MM.1S (cell line): ENCODE measurements around the gene ARMC2.
"Not testable (repeated sequence)": the region's sequence is repeated elsewhere in the genome, so short reads cannot be mapped to it uniquely, and the experiment has no call there.

ENCODE experiments used
- DNase-seq: peaks from one replicate; pipeline ENCODE4 v3.0.0-alpha.2; 2015
- H2AFZ ChIP-seq: fragments of 300-600 bp; sonication (generic); 2 replicates; pipeline ENCODE4 v1.6.0; 2016; ENCODE audit warnings: antibody characterized with exemption, low read length
- H3F3A ChIP-seq: fragments of 300-600 bp; sonication (generic); 2 replicates; pipeline ENCODE4 v1.6.1; 2016; ENCODE audit warnings: mild to moderate bottlenecking, antibody characterized with exemption, low read length, moderate library complexity, mixed read lengths; ENCODE audit not compliant: insufficient read depth
- H3K27ac ChIP-seq: fragments of 300-600 bp; sonication (generic); 2 replicates; pipeline ENCODE4 v1.5.1; 2016; ENCODE audit warnings: mild to moderate bottlenecking, low read length
- H3K27me3 ChIP-seq: fragments of 300-600 bp; sonication (generic); replicated peaks from 2 replicates; pipeline ENCODE4 v1.6.0; 2016; ENCODE audit warnings: low read length; ENCODE audit not compliant: insufficient read depth
- H3K36me3 ChIP-seq: fragments of 300-600 bp; sonication (generic); replicated peaks from 2 replicates; pipeline ENCODE4 v1.6.1; 2016; ENCODE audit warnings: mild to moderate bottlenecking, low read length, mixed read lengths; ENCODE audit not compliant: insufficient read depth
- H3K4me1 ChIP-seq: fragments of 300-600 bp; sonication (generic); 2 replicates; pipeline ENCODE4 v1.6.1; 2016; ENCODE audit warnings: low read length, mixed read lengths
- H3K4me2 ChIP-seq: fragments of 300-600 bp; sonication (generic); 2 replicates; pipeline ENCODE4 v1.6.0; 2016; ENCODE audit warnings: low read depth, low read length
- H3K4me3 ChIP-seq: fragments of 300-600 bp; sonication (generic); 2 replicates; pipeline ENCODE4 v1.5.1; 2016; ENCODE audit warnings: low read length, mixed read lengths
- H3K79me2 ChIP-seq: fragments of 300-600 bp; sonication (generic); 2 replicates; pipeline ENCODE4 v1.6.1; 2016; ENCODE audit warnings: mixed run types, low read length, mixed read lengths
- H3K9ac ChIP-seq: fragments of 300-600 bp; sonication (generic); 2 replicates; pipeline ENCODE4 v1.6.1; 2016; ENCODE audit warnings: low read length, mixed read lengths
- H3K9me2 ChIP-seq: fragments of 300-600 bp; sonication (generic); replicated peaks from 2 replicates; pipeline ENCODE4 v1.6.1; 2016; ENCODE audit warnings: mild to moderate bottlenecking, low read length, mixed read lengths; ENCODE audit not compliant: insufficient read depth
- H3K9me3 ChIP-seq: fragments of 300-600 bp; sonication (generic); replicated peaks from 2 replicates; pipeline ENCODE4 v1.6.1; 2016; ENCODE audit warnings: mild to moderate bottlenecking, low read length, mixed read lengths; ENCODE audit not compliant: insufficient read depth
- H4K20me1 ChIP-seq: fragments of 300-600 bp; sonication (generic); 2 replicates; pipeline ENCODE4 v1.6.1; 2016; ENCODE audit warnings: mild to moderate bottlenecking, low read length, moderate library complexity, mixed read lengths; ENCODE audit not compliant: insufficient read depth
- EZH2 ChIP-seq: fragments of 300-600 bp; sonication (generic); optimal IDR thresholded peaks from 2 replicates; pipeline ENCODE3; 2017; ENCODE audit warnings: low read depth, mild to moderate bottlenecking, antibody characterized with exemption, low read length, mixed read lengths
- EZH2phosphoT487 ChIP-seq: fragments of 300-600 bp; sonication (generic); IDR thresholded peaks from 2 replicates; pipeline ENCODE4 v1.6.1; 2018; ENCODE audit warnings: antibody characterized with exemption, low read length
- TF ChIP-seq, protein P1 (sequence below): fragments of 300-600 bp; sonication (generic); IDR thresholded peaks from 2 replicates; pipeline ENCODE4 v1.5.1; 2016; ENCODE audit warnings: antibody characterized with exemption, low read length, mixed read lengths

ARMC2 gene

DNA sequence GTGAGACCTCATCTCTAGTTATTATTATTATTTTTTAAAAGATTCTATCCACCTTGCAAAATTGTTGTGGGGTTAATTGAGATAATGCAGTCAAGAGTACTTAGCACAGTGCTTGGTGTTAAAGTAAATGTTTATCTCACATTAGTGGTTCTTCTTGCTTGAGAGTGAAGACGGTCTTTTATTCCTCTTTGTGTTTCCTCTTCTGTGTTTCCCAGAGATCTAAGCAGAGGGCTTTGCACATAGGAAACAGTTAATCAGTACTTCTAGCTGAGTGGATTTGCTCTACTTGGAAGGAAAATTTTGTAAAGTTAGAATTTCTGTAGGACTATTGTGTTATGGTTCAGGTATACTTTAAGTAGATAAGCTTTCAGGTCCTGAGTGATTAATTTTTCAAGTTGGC is 3.5 kb downstream of the ARMC2 start:
- Histone ChIP-seq H3K9ac (no peak overlapping the region), H3K4me3 (no peak overlapping the region), H3F3A (no peaks in the 10 kb centered on the region), H3K4me2 (no peak overlapping the region), H4K20me1 (no peaks in the 10 kb centered on the region), H3K36me3 (no peaks in the 10 kb centered on the region), H3K27ac (no peak overlapping the region), H3K9me3 (no peaks in the 10 kb centered on the region), H3K27me3 (no peaks in the 10 kb centered on the region), H2AFZ (no peak overlapping the region), H3K9me2 (no peaks in the 10 kb centered on the region), H3K4me1 (peaks cover 6% of the 10 kb centered on the region), H3K79me2 (0 out of 2 replicates have a peak, but pooled peaks cover 3% of the 10 kb centered on the region)
- TF ChIP-seq, protein P1, sequence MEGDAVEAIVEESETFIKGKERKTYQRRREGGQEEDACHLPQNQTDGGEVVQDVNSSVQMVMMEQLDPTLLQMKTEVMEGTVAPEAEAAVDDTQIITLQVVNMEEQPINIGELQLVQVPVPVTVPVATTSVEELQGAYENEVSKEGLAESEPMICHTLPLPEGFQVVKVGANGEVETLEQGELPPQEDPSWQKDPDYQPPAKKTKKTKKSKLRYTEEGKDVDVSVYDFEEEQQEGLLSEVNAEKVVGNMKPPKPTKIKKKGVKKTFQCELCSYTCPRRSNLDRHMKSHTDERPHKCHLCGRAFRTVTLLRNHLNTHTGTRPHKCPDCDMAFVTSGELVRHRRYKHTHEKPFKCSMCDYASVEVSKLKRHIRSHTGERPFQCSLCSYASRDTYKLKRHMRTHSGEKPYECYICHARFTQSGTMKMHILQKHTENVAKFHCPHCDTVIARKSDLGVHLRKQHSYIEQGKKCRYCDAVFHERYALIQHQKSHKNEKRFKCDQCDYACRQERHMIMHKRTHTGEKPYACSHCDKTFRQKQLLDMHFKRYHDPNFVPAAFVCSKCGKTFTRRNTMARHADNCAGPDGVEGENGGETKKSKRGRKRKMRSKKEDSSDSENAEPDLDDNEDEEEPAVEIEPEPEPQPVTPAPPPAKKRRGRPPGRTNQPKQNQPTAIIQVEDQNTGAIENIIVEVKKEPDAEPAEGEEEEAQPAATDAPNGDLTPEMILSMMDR: no peak
- no peak for TF ChIP-seq EZH2phosphoT487
- TF ChIP-seq EZH2: no peak
- DNase-seq: no peak

DNA sequence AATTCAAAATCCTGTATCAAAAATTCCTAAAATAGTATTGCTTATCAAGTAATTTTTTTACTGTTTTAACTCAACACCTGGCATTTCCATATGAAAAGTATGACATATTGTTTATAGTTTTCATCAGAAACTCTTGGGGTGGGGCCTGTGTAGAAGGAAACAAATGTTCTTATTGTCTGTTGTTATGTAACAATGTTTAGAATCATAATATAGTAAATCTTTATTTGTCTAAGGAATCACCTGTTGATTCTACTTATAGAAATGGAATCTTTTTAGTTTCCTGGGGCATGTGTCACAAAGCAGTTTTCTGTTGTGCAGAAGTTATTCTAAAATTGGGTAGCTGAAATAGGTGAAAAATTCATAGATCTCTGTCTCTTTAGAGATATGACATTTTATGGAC is 4.9 kb downstream of the ARMC2 start:
- 0 out of 2 replicates have a peak, but pooled peaks cover 3% of the 10 kb centered on the region for H3K79me2 ChIP-seq
- H3K27ac ChIP-seq: no peak overlapping the region
- H3K9me3 ChIP-seq: no peaks in the 10 kb centered on the region
- H3K9me2 ChIP-seq: no peaks in the 10 kb centered on the region
- DNase-seq: no peak
- no peaks in the 10 kb centered on the region for H3K36me3 ChIP-seq
- no peak overlapping the region for H3K4me3 ChIP-seq
- H3K4me1 ChIP-seq: no peaks in the 10 kb centered on the region
- H3K9ac ChIP-seq: no peak overlapping the region
- TF ChIP-seq, protein P1: no peak
- TF ChIP-seq EZH2 (no peak), EZH2phosphoT487 (no peak)
- no peaks in the 10 kb centered on the region for H3F3A ChIP-seq
- H4K20me1 ChIP-seq: no peaks in the 10 kb centered on the region
- H3K4me2 ChIP-seq: no peak overlapping the region
- no peaks in the 10 kb centered on the region for H3K27me3 ChIP-seq
- no peak overlapping the region for H2AFZ ChIP-seq

DNA sequence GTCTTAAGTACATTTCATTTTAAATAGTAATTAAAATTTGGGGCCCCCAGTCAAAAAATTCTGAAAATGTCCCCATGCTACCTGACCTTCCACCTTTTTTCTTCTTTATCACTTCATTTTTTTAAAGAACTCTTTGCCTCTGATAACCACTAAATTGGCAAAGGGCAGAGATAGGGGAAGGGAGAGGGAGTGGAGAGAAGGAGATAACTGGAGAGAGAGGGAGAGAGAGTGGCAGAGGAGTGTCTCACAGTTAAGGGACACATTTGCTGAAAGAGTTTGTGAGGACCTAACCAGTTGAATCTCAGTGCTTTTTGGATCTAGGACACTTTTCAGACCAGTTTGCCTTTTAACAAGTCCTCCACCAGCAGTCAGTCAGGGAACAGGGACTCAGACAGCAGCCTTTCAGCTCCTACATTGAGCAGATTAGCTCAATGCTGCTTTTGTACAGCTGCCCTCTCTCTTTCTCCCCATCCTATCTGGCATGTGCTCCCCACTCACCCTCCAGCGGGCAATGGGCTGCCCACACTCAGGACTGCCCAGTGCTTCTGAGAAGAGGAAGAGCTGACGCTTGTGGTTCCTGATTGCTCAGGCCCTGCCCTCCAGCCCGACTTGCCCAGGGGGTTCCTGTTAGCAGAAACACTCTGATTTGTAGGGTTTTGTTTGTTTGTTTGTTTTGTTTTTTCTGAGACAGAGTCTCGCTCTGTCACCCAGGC is 14.4 kb downstream of the ARMC2 start:
- Histone ChIP-seq H4K20me1 (no peaks in the 10 kb centered on the region), H2AFZ (no peak overlapping the region), H3K27ac (no peak overlapping the region), H3K9ac (no peak overlapping the region), H3K4me1 (peaks cover 18% of the 10 kb centered on the region), H3K9me3 (no peaks in the 10 kb centered on the region), H3F3A (peaks cover 9% of the 10 kb centered on the region; the same call in 1 of the 2 replicates), H3K27me3 (no peaks in the 10 kb centered on the region), H3K4me3 (no peak overlapping the region), H3K79me2 (0 out of 2 replicates have a peak, but pooled peaks cover 2% of the 10 kb centered on the region), H3K4me2 (no peak overlapping the region), H3K9me2 (no peaks in the 10 kb centered on the region), H3K36me3 (no peaks in the 10 kb centered on the region)
- no peak for TF ChIP-seq EZH2phosphoT487
- no peak for DNase-seq

DNA sequence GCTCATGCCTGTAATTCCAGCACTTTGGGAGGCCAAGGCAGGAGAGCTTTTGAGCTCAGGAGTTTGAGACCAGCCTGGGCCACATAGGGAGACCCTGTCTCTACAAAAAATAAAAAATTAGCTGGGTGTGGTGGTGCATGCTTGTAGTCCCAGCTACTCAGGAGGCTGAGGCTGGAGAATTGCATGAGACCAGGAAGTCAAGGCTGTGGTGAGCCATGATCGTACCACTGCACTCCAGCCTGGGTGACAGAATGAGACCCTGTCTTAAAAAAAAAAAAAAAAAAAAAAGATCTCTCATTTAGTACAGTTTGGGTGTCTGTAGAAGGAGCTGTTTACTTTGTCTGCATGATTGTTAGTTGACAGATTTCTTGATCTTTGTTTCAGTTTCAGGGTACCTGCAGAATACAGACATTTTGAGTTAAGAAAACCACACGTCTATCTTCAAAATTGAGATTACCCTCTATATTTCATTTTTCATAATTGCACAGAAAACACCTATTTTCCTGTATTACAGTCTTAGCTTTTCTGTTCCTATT is 17.6 kb downstream of the ARMC2 start:
- H3K9me2 ChIP-seq, H3K79me2 ChIP-seq: not testable (repeated sequence)

More for the DNA sequence above, 17.6 kb downstream of the ARMC2 start:
- H4K20me1 ChIP-seq, H3K27me3 ChIP-seq, H3K9me3 ChIP-seq, H3K36me3 ChIP-seq, H3F3A ChIP-seq: not testable (repeated sequence)
- Histone ChIP-seq H3K4me3 (0 out of 2 replicates have a peak overlapping the region, but pooled peaks have one; percentile 7), H3K27ac (peak overlapping the region; percentile 50; the same call in 1 of the 2 replicates), H3K4me2 (peak overlapping the region; percentile 50), H3K9ac (peak overlapping the region; percentile 12; the same call in 1 of the 2 replicates), H2AFZ (peak overlapping the region; percentile 37), H3K4me1 (peaks cover 26% of the 10 kb centered on the region)
- TF ChIP-seq, protein P1: peak; percentile 25
- peak; percentile 86 for DNase-seq
